ENCODE data around the gene TM4SF4.

DNA sequence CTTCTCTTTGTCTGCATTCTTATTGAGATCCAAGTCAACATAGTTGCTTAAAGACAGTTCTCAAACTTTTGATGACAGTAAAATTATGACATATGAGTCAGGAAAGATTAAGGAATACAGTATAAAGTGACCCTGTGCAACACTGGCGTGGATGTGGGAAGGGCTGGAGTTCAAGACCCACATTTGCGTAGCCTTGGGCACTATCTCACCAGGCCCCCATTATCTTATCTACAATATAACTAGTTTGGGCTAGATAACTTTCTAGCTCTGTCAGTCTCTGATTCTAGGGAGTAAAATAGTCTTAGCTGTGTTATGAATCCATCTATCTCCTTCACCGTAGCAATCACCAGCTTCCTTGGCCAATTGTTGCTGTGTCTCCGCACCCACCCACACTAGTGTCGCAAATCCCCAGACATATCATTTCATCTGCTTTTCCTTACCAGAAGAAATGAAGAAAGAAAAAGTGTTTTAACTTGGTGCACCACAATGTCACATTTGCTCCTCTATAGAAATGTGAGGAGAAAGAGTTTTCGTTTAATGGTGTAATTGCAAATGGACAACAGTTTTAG lies 14.9 kb upstream of the TM4SF4 start:
- TF ChIP-seq, protein P1, sequence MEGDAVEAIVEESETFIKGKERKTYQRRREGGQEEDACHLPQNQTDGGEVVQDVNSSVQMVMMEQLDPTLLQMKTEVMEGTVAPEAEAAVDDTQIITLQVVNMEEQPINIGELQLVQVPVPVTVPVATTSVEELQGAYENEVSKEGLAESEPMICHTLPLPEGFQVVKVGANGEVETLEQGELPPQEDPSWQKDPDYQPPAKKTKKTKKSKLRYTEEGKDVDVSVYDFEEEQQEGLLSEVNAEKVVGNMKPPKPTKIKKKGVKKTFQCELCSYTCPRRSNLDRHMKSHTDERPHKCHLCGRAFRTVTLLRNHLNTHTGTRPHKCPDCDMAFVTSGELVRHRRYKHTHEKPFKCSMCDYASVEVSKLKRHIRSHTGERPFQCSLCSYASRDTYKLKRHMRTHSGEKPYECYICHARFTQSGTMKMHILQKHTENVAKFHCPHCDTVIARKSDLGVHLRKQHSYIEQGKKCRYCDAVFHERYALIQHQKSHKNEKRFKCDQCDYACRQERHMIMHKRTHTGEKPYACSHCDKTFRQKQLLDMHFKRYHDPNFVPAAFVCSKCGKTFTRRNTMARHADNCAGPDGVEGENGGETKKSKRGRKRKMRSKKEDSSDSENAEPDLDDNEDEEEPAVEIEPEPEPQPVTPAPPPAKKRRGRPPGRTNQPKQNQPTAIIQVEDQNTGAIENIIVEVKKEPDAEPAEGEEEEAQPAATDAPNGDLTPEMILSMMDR (conservative IDR thresholded peaks at IDR 0.05): no peak
- TF ChIP-seq EZH2 (IDR thresholded peaks at IDR 0.05; ENCODE audit: low read depth): no peak

All from PC-9 (cell line).